GM12878 (cell line): ENCODE measurements around the gene THADA. TPM values are rescaled to one million over a fixed set of nuclear protein-coding genes. Genes with fewer than 3 reads are reported as not detected.

Experiments used
- ATAC-seq: fragments of 200-7000 bp; cut with Tn5 transposase; 3 replicates; pipeline ENCODE4 v1.9.1; 2020; ENCODE audit warnings: mild to moderate bottlenecking, moderate library complexity
- BruUV-seq: library from RNA; stranded (reverse); fragments of 400-500 nt; replicated peaks from 2 replicates; lab custom pipeline; 2021; lab: Mats Ljungman, UMichigan
- CTCF ChIA-PET: fragments of 300-600 bp; sonication (Branson Sonifier 250); formaldehyde crosslinking; extraction: SDS; loops from one replicate; lab custom pipeline; 2021; ENCODE audit warnings: inconsistent platforms; lab: Yijun Ruan, JAX
- POLR2A ChIA-PET: fragments of 350-600 bp; formaldehyde crosslinking; extraction: SDS; loops from one replicate; lab custom pipeline; 2021; ENCODE audit warnings: inconsistent platforms; lab: Charles Lee
- RAD21 ChIA-PET: fragments of 300-600 bp; sonication (Branson Sonifier 250); formaldehyde crosslinking; loops from one replicate; lab custom pipeline; 2023; ENCODE audit warnings: antibody characterized with exemption; ENCODE audit not compliant: unreplicated experiment; lab: Charles Lee
- SMC1A ChIA-PET: fragments of 300-600 bp; sonication (Branson Sonifier 250); formaldehyde crosslinking; loops from one replicate; lab custom pipeline; 2023; ENCODE audit not compliant: unreplicated experiment, uncharacterized antibody; lab: Charles Lee
- DNase-seq: peaks from one replicate; pipeline ENCODE4 v3.0.0-alpha.2; 2011; ENCODE audit warnings: low read depth, low spot score
- FAIRE-seq: peaks from 3 replicates; lab custom pipeline; 2011; peaks lifted over from hg19 to GRCh38; lab: Jason Lieb, UNC
- H2AFZ ChIP-seq: 2 replicates; pipeline ENCODE4 v1.6.0; 2011; ENCODE audit warnings: low read depth, low read length, control low read depth; ENCODE audit not compliant: control insufficient read depth
- H3K27ac ChIP-seq: 2 replicates; pipeline ENCODE4 v1.5.1; 2011; ENCODE audit warnings: control low read depth; ENCODE audit not compliant: control insufficient read depth, insufficient read depth
- H3K27me3 ChIP-seq, 2 experiments: replicated peaks in 1 of 2; 2 replicates each; pipeline versions ENCODE4 v1.6.0 to v1.6.1; 2011; ENCODE audit warnings: low read length in 1 of 2; ENCODE audit not compliant: control insufficient read depth in 2 of 2, insufficient read depth in 2 of 2
- H3K36me3 ChIP-seq, 2 experiments: 2 replicates each; pipeline ENCODE4 v1.5.1; 2011; ENCODE audit warnings: low read length in 1 of 2; ENCODE audit not compliant: control insufficient read depth in 2 of 2, insufficient read depth in 2 of 2
- H3K4me1 ChIP-seq: 2 replicates; pipeline ENCODE4 v1.6.1; 2011; ENCODE audit warnings: mild to moderate bottlenecking, low read length, moderate library complexity, mixed read lengths; ENCODE audit not compliant: control insufficient read depth, insufficient read depth
- H3K4me2 ChIP-seq: 2 replicates; pipeline ENCODE4 v1.6.0; 2011; ENCODE audit warnings: control low read depth; ENCODE audit not compliant: control insufficient read depth, insufficient read depth
- H3K4me3 ChIP-seq: fragments of 200-600 bp; sonication (generic); 2 replicates; pipeline ENCODE4 v1.5.1; 2016
- H3K79me2 ChIP-seq: 2 replicates; pipeline ENCODE4 v1.6.0; 2011; ENCODE audit warnings: low read length; ENCODE audit not compliant: control insufficient read depth, insufficient read depth
- H3K9ac ChIP-seq: 2 replicates; pipeline ENCODE4 v1.8.0; 2011; ENCODE audit warnings: low read length, control low read depth, mixed read lengths; ENCODE audit not compliant: control insufficient read depth, insufficient read depth
- H3K9me3 ChIP-seq: replicated peaks from 3 replicates; pipeline ENCODE4 v1.5.1; 2011; ENCODE audit warnings: mild to moderate bottlenecking, low read length; ENCODE audit not compliant: control insufficient read depth, insufficient read depth
- H4K20me1 ChIP-seq: 2 replicates; pipeline ENCODE4 v1.6.0; 2011; ENCODE audit not compliant: control insufficient read depth, insufficient read depth
- ASH2L ChIP-seq: fragments of 300-600, 200-600 bp; sonication (generic); IDR thresholded peaks from 2 replicates; pipeline ENCODE4 v1.6.1; 2017; ENCODE audit warnings: low read depth, mild to moderate bottlenecking, borderline replicate concordance
- ATF7 ChIP-seq: fragments of 450-650 bp; IDR thresholded peaks from 2 replicates; pipeline ENCODE4 v1.6.1; 2016; ENCODE audit warnings: low read depth, mild to moderate bottlenecking
- BHLHE40 ChIP-seq, 2 experiments: fragments of 450-650 bp in 1 of 2; IDR thresholded peaks; 2 replicates each; pipeline ENCODE4 v1.6.1; 2011 to 2017; ENCODE audit warnings: low read depth in 2 of 2, borderline replicate concordance in 1 of 2, improper control_type of control experiment in 1 of 2, low read length in 1 of 2, mild to moderate bottlenecking in 1 of 2
- CBFB ChIP-seq: IDR thresholded peaks from 2 replicates; pipeline ENCODE4 v1.6.1; 2016; ENCODE audit warnings: antibody characterized with exemption, low read depth
- CHD1 ChIP-seq: IDR thresholded peaks from 2 replicates; pipeline ENCODE4 v1.6.1; 2012; ENCODE audit warnings: low read depth, low read length, improper control_type of control experiment
- ETV6 ChIP-seq, 2 experiments: fragments of 450-650 bp in 1 of 2; IDR thresholded peaks in 1 of 2; conservative IDR thresholded peaks in 1 of 2; 2 replicates each; pipeline ENCODE4 v1.6.1; 2014; ENCODE audit warnings: antibody characterized with exemption in 1 of 2, borderline replicate concordance in 1 of 2, low read depth in 1 of 2, mild to moderate bottlenecking in 1 of 2, moderate library complexity in 1 of 2
- HDAC2 ChIP-seq: fragments of 200-600 bp; sonication (generic); IDR thresholded peaks from 2 replicates; pipeline ENCODE4 v1.6.1; 2017
- SIX5 ChIP-seq: IDR thresholded peaks from 2 replicates; pipeline ENCODE4 v1.6.1; 2011; ENCODE audit warnings: mild to moderate bottlenecking, low read depth, low read length, moderate library complexity; ENCODE audit not compliant: severe bottlenecking
- SPI1 ChIP-seq: IDR thresholded peaks from 2 replicates; pipeline ENCODE4 v1.6.1; 2011; ENCODE audit warnings: low read depth, mild to moderate bottlenecking, low read length, moderate library complexity, borderline replicate concordance; ENCODE audit not compliant: insufficient read depth
- YY1 ChIP-seq: IDR thresholded peaks from 2 replicates; pipeline ENCODE4 v1.6.1; 2011; ENCODE audit warnings: low read depth, mild to moderate bottlenecking, low read length
- ZBTB33 ChIP-seq: fragments of 450-650 bp; IDR thresholded peaks from 2 replicates; pipeline ENCODE4 v1.6.1; 2017; ENCODE audit warnings: mild to moderate bottlenecking
- ZNF384 ChIP-seq: IDR thresholded peaks from 2 replicates; pipeline ENCODE4 v1.6.1; 2012; ENCODE audit warnings: low read depth, mild to moderate bottlenecking, low read length, improper control_type of control experiment, borderline replicate concordance
- WGBS: methylation state at CpG from one replicate; pipeline ENCODE4 v1.1.6; 2016; ENCODE audit warnings: low lambda C conversion rate; ENCODE audit not compliant: insufficient replicate concordance, insufficient coverage; ENCODE audit errors: missing lambda C conversion rate; 5-methylcytosine and 5-hydroxymethylcytosine counted together
- in situ Hi-C: fragments of 300-500 bp; cut with MboI; formaldehyde crosslinking; loops from 9 replicates; pipeline ENCODE4 v1.14.3; 2018; ENCODE audit warnings: mixed read lengths
- intact Hi-C: fragments of 100-400 bp; cut with micrococcal nuclease; formaldehyde crosslinking; loops from one replicate; pipeline ENCODE4 v1.14.2; 2022; ENCODE audit not compliant: unreplicated experiment
- polyA plus RNA-seq, 11 experiments: library from polyadenylated mRNA; depleted of rRNA in 4 of 11; unstranded in 6 of 11; stranded (reverse) in 5 of 11; fragments of >200 nt; fragmentation: Nextera tagmentation in 4 of 11; fragmentation: Illumina TruSeq in 1 of 11; extraction: Ambion mirVana in 4 of 11; extraction: Trizol in 1 of 11; gene quantifications; 1 replicate in 1 of 11; 2 replicates in 10 of 11; pipeline versions ENCODE4 v1.2.1 to v1.2.3, GENCODE V29; 2011 to 2016; ENCODE audit warnings: inconsistent platforms in 2 of 11, missing spikeins in 2 of 11, low read depth in 1 of 11
- total RNA-seq, 4 experiments: library from RNA; depleted of rRNA in 3 of 4; stranded (reverse); fragments of >200 nt in 3 of 4; fragmentation: Illumina TruSeq in 1 of 4; extraction: Trizol in 1 of 4; gene quantifications; 2 replicates each; pipeline versions ENCODE4 v1.2.1 to v1.2.3, GENCODE V29; 2013 to 2021

THADA gene
- total and polyA plus RNA-seq, 10 of the 15 experiments (the other 5 are each of a cell fraction or from before 2014, with no cell fraction given) = 14.6 to 33.2 (median 23.2) TPM

- Histone ChIP-seq H3K27me3 (no peaks in the 10 kb centered on the region), H3K79me2 (no peaks in the 10 kb centered on the region), H3K27ac (no peak overlapping the region), H3K4me1 (no peaks in the 10 kb centered on the region), H3K36me3 (no peaks in the 10 kb centered on the region; a peak in 1 of 4 replicates), H3K9me3 (no peaks in the 10 kb centered on the region), H3K9ac (no peak overlapping the region), H2AFZ (no peak overlapping the region), H4K20me1 (no peaks in the 10 kb centered on the region), H3K4me3 (no peak overlapping the region), H3K4me2 (no peak overlapping the region)
- POLR2A ChIA-PET = no interaction called here
- RAD21 ChIA-PET = no interaction called here
- no peak for FAIRE-seq
- no peak for ATAC-seq
- in situ Hi-C loops = no loop called here
- TF ChIP-seq CBFB (no peak), CHD1 (no peak), ETV6 (conservative IDR thresholded peaks at IDR 0.05 in 1 of 2, IDR thresholded peaks at IDR 0.05 in 1 of 2; ENCODE audit: borderline replicate concordance in 1 of 2, low read depth in 1 of 2) (no peak), ASH2L (no peak), BHLHE40 (IDR thresholded peaks at IDR 0.05; ENCODE audit: borderline replicate concordance in 1 of 2, low read depth in 2 of 2, low read length in 1 of 2) (no peak), ZNF384 (no peak), ZBTB33 (no peak), YY1 (no peak), HDAC2 (no peak), SIX5 (no peak), ATF7 (no peak), SPI1 (no peak)
- intact Hi-C loops = no loop called here
- CTCF ChIA-PET = interaction anchor here (1.0 to 1.5 kb wide), 4 partner anchors 15 to 136 kb away, joined by 3 to 6 read pairs (median 4); no protein-coding TSS in a partner anchor
- BruUV-seq = no TSS peak
- SMC1A ChIA-PET = interaction anchor here (0.6 to 1.3 kb wide), 5 partner anchors 11 to 468 kb away, joined by 3 to 6 read pairs (median 3); no protein-coding TSS in a partner anchor
- DNase-seq = no peak
- 100% methylated on average over 1 of the region's 1 CpG for WGBS
These were observed 246.8 kb downstream of the THADA start for GRCh38 chr2:43348908-43349661.
